B cell (primary cell): ENCODE results near the gene TRPC4AP. TPM values are rescaled to one million over a fixed set of nuclear protein-coding genes. Genes with fewer than 3 reads are reported as not detected.

Experiments
- ATAC-seq: fragments of 200-7000 bp; cut with Tn5 transposase; one replicate; pipeline ENCODE4 v1.10.0; 2021; ENCODE audit warnings: low read depth, mild to moderate bottlenecking, moderate number of reproducible peaks, moderate library complexity
- CTCF ChIA-PET: fragments of 350-600 bp; sonication (Branson Sonifier 250); formaldehyde crosslinking; loops from one replicate; lab custom pipeline; 2021; ENCODE audit warnings: antibody characterized with exemption, inconsistent platforms; lab: Charles Lee
- POLR2A ChIA-PET: fragments of 350-600 bp; sonication (Branson Sonifier 250); formaldehyde crosslinking; loops from one replicate; lab custom pipeline; 2021; ENCODE audit warnings: antibody characterized with exemption; lab: Charles Lee
- DNase-seq: peaks from one replicate; pipeline ENCODE4 v3.0.0; 2013
- H2AFZ ChIP-seq: 2 replicates; pipeline ENCODE4 v1.6.1; 2012; ENCODE audit warnings: mild to moderate bottlenecking, low read depth, low read length; ENCODE audit not compliant: insufficient read depth, poor library complexity, severe bottlenecking
- H3K27ac ChIP-seq, 2 donors: 1 replicate in 1 of 2; 2 replicates in 1 of 2; pipeline ENCODE4 v1.5.1; 2012 to 2013; ENCODE audit warnings: low read length in 2 of 2, mild to moderate bottlenecking in 2 of 2, moderate library complexity in 1 of 2
- H3K27me3 ChIP-seq, 4 experiments: fragments of 200-600 bp in 1 of 4; sonication (generic) in 1 of 4; replicated peaks in 1 of 4; 1 replicate in 2 of 4; 2 replicates in 2 of 4; pipeline versions ENCODE4 v1.6.1 to v1.7.0; 2013 to 2016; ENCODE audit warnings: low read length in 3 of 4, mild to moderate bottlenecking in 2 of 4, mixed read lengths in 1 of 4, moderate library complexity in 1 of 4; ENCODE audit not compliant: insufficient read depth in 4 of 4, control insufficient read depth in 3 of 4; ENCODE audit errors: control extremely low read depth in 1 of 4
- H3K36me3 ChIP-seq, 2 experiments: replicated peaks in 1 of 2; 1 replicate in 1 of 2; 2 replicates in 1 of 2; pipeline versions ENCODE4 v1.6.1 to v1.7.1; 2013; ENCODE audit warnings: low read length in 1 of 2; ENCODE audit not compliant: insufficient read depth in 2 of 2, control insufficient read depth in 1 of 2; ENCODE audit errors: control extremely low read depth in 1 of 2, extremely low read depth in 1 of 2
- H3K4me1 ChIP-seq, 2 donors: fragments of 200-600 bp in 1 of 2; sonication (generic) in 1 of 2; 1 replicate in 1 of 2; 2 replicates in 1 of 2; pipeline versions ENCODE4 v1.5.1 to v1.6.1; 2013 to 2017; ENCODE audit warnings: low read length in 2 of 2; ENCODE audit not compliant: control insufficient read depth in 2 of 2, insufficient read depth in 2 of 2
- H3K4me2 ChIP-seq: replicated peaks from 2 replicates; pipeline ENCODE3; 2012; ENCODE audit warnings: mild to moderate bottlenecking, low read depth, low read length; ENCODE audit not compliant: poor library complexity, severe bottlenecking
- H3K4me3 ChIP-seq, 5 experiments: fragments of 200-600 bp in 1 of 5; sonication (generic) in 1 of 5; 1 replicate in 3 of 5; 2 replicates in 2 of 5; pipeline versions ENCODE4 v1.5.1 to v1.7.0; 2011 to 2016; ENCODE audit warnings: low read length in 4 of 5, mild to moderate bottlenecking in 4 of 5, low read depth in 2 of 5, control low read depth in 1 of 5, moderate library complexity in 1 of 5; ENCODE audit not compliant: insufficient read depth in 1 of 5; ENCODE audit errors: control extremely low read depth in 1 of 5, extremely low read depth in 1 of 5
- H3K79me2 ChIP-seq: fragments of 200-600 bp; sonication (generic); one replicate; pipeline ENCODE4 v1.6.0; 2016; ENCODE audit warnings: low read length; ENCODE audit not compliant: control insufficient read depth, insufficient read depth
- H3K9ac ChIP-seq: fragments of 200-600 bp; sonication (generic); 2 replicates; pipeline ENCODE4 v1.6.1; 2017; ENCODE audit warnings: mild to moderate bottlenecking, low read length, moderate library complexity
- H3K9me3 ChIP-seq, 3 donors: one replicate each; pipeline versions ENCODE4 v1.6.1 to v1.7.1; 2013; ENCODE audit warnings: low read length in 2 of 3; ENCODE audit not compliant: control insufficient read depth in 2 of 3, insufficient read depth in 1 of 3; ENCODE audit errors: control extremely low read depth in 1 of 3
- H4K20me1 ChIP-seq: 2 replicates; pipeline ENCODE4 v1.6.0; 2012; ENCODE audit warnings: mild to moderate bottlenecking, low read length; ENCODE audit not compliant: insufficient read depth, control insufficient read depth, poor library complexity, severe bottlenecking
- H3K27ac Mint-ChIP-seq: one replicate; pipeline ENCODE4 v1.8.0; 2021; ENCODE audit warnings: mixed read lengths
- H3K27me3 Mint-ChIP-seq: one replicate; pipeline ENCODE4 v1.8.0; 2021; ENCODE audit warnings: mixed read lengths
- H3K4me1 Mint-ChIP-seq: one replicate; pipeline ENCODE4 v1.8.0; 2021; ENCODE audit warnings: mixed read lengths
- H3K4me3 Mint-ChIP-seq: one replicate; pipeline ENCODE4 v1.8.0; 2021; ENCODE audit warnings: mixed read lengths
- H3K9me3 Mint-ChIP-seq: one replicate; pipeline ENCODE4 v1.8.0; 2022; ENCODE audit warnings: mixed read lengths; ENCODE audit not compliant: insufficient read depth
- EZH2 ChIP-seq: IDR thresholded peaks from 2 replicates; pipeline ENCODE4 v1.6.1; 2012; ENCODE audit warnings: borderline replicate concordance, low read depth, mild to moderate bottlenecking, moderate library complexity, low read length; ENCODE audit not compliant: insufficient read depth, poor library complexity, severe bottlenecking
- WGBS: methylation state at CpG from one replicate; pipeline ENCODE4 v1.1.5; 2013; ENCODE audit warnings: missing lambda C conversion rate; ENCODE audit not compliant: insufficient coverage; 5-methylcytosine and 5-hydroxymethylcytosine counted together
- intact Hi-C: fragments of 100-400 bp; cut with micrococcal nuclease; formaldehyde crosslinking; loops from one replicate; pipeline ENCODE4 v1.10.0; 2022
- polyA plus RNA-seq: library from polyadenylated mRNA; depleted of rRNA; stranded (reverse); fragments of >200 nt; gene quantifications from 2 replicates; pipeline ENCODE4 v1.2.3, GENCODE V29; 2012
- total RNA-seq, 2 donors: library from RNA; stranded (reverse); fragments of 120-200 nt in 1 of 2; gene quantifications; 1 replicate in 1 of 2; 2 replicates in 1 of 2; pipeline versions ENCODE4 v1.2.3 to v1.2.4, GENCODE V29; 2013 to 2022
- TF ChIP-seq, protein P1 (sequence below): fragments of 200-600 bp; IDR thresholded peaks from one replicate; pipeline ENCODE4 v1.8.0; 2022; ENCODE audit warnings: antibody characterized with exemption, mild to moderate bottlenecking

The TRPC4AP gene
- total and polyA plus RNA-seq, 2 donors (not counting 1 experiment from before 2014, with no cell fraction given): 62.5 to 73.2 TPM

- no peak overlapping the region for H3K27ac ChIP-seq
- WGBS: 86% methylated on average over 22 of the region's 24 CpGs
- ATAC-seq (no peak), DNase-seq (no peak)
- TF ChIP-seq EZH2: no peak
- TF ChIP-seq, protein P1, sequence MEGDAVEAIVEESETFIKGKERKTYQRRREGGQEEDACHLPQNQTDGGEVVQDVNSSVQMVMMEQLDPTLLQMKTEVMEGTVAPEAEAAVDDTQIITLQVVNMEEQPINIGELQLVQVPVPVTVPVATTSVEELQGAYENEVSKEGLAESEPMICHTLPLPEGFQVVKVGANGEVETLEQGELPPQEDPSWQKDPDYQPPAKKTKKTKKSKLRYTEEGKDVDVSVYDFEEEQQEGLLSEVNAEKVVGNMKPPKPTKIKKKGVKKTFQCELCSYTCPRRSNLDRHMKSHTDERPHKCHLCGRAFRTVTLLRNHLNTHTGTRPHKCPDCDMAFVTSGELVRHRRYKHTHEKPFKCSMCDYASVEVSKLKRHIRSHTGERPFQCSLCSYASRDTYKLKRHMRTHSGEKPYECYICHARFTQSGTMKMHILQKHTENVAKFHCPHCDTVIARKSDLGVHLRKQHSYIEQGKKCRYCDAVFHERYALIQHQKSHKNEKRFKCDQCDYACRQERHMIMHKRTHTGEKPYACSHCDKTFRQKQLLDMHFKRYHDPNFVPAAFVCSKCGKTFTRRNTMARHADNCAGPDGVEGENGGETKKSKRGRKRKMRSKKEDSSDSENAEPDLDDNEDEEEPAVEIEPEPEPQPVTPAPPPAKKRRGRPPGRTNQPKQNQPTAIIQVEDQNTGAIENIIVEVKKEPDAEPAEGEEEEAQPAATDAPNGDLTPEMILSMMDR: no peak
- no peak overlapping the region for H3K4me3 ChIP-seq
- Mint-ChIP-seq H3K4me3 (no peak overlapping the region), H3K9me3 (no peaks in the 10 kb centered on the region), H3K27ac (peak overlapping the region; percentile 10), H3K4me1 (no peaks in the 10 kb centered on the region), H3K27me3 (peaks cover 22% of the 10 kb centered on the region)
- no peaks in the 10 kb centered on the region for H4K20me1 ChIP-seq
- no peak overlapping the region for H3K9ac ChIP-seq
- CTCF ChIA-PET: no interaction called here
- H3K9me3 ChIP-seq: no peaks in the 10 kb centered on the region
- H3K4me2 ChIP-seq: no peak overlapping the region
- intact Hi-C loops: no loop called here
- peaks cover 0 to 13% (median 8%) of the 10 kb centered on the region in 4 experiments for H3K27me3 ChIP-seq
- H3K4me1 ChIP-seq: no peaks in the 10 kb centered on the region
- no peaks in the 10 kb centered on the region for H3K36me3 ChIP-seq
- H3K79me2 ChIP-seq: no peaks in the 10 kb centered on the region
- POLR2A ChIA-PET: no interaction called here
- no peak overlapping the region for H2AFZ ChIP-seq
Observed at GRCh38 chr20:34986311-34987287, 106.0 kb downstream of the TRPC4AP start.
